Tibial nerve (tissue), 4 donors: Measurements from ENCODE around the gene WDR64. TPM values are rescaled to one million over a fixed set of nuclear protein-coding genes. Genes with fewer than 3 reads are reported as not detected.

Experiments
- DNase-seq, 2 donors: peaks; one replicate each; pipeline ENCODE4 v3.0.0-alpha.2; 2019; ENCODE audit warnings: low spot score in 2 of 2
- H3K27ac ChIP-seq, 4 donors: fragments of 200-600 bp; sonication (generic) in 3 of 4; one replicate each; pipeline ENCODE4 v1.5.1; 2017 to 2019; ENCODE audit warnings: mild to moderate bottlenecking in 1 of 4
- H3K27me3 ChIP-seq, 2 donors: fragments of 200-600 bp; sonication (generic) in 1 of 2; one replicate each; pipeline versions ENCODE4 v1.5.1 to v1.6.0; 2017 to 2019
- H3K36me3 ChIP-seq, 3 donors: fragments of 200-600 bp; sonication (generic); one replicate each; pipeline ENCODE4 v1.5.1; 2018 to 2019
- H3K4me1 ChIP-seq, 4 donors: fragments of 200-600 bp; sonication (generic) in 3 of 4; one replicate each; pipeline ENCODE4 v1.5.1; 2017 to 2019
- H3K4me3 ChIP-seq, 4 donors: fragments of 200-600 bp; sonication (generic) in 3 of 4; one replicate each; pipeline ENCODE4 v1.5.1; 2017 to 2019; ENCODE audit warnings: mild to moderate bottlenecking in 1 of 4, moderate library complexity in 1 of 4
- H3K9me3 ChIP-seq, 4 donors: fragments of 200-600 bp; sonication (generic) in 3 of 4; one replicate each; pipeline ENCODE4 v1.5.1; 2017 to 2019
- CTCF ChIP-seq, 5 experiments: fragments of 200-600 bp in 3 of 5; fragments of 450-650 bp in 2 of 5; sonication (generic) in 3 of 5; IDR thresholded peaks; one replicate each; pipeline ENCODE4 v1.5.1; 2016 to 2019; ENCODE audit warnings: antibody characterized with exemption in 5 of 5, mild to moderate bottlenecking in 3 of 5, moderate library complexity in 2 of 5
- EP300 ChIP-seq, 2 donors: sonication (generic); formaldehyde crosslinking; IDR thresholded peaks; one replicate each; pipeline ENCODE4 v1.6.1; 2017; ENCODE audit warnings: antibody characterized with exemption in 2 of 2, mild to moderate bottlenecking in 1 of 2
- POLR2A ChIP-seq, 2 donors: fragments of 450-650 bp; IDR thresholded peaks; one replicate each; pipeline ENCODE4 v1.6.1; 2017; ENCODE audit warnings: antibody characterized with exemption in 2 of 2, mild to moderate bottlenecking in 2 of 2, moderate library complexity in 2 of 2
- WGBS, 2 donors: methylation state at CpG; one replicate each; pipeline ENCODE4 v1.1.5; 2018; 5-methylcytosine and 5-hydroxymethylcytosine counted together
- total RNA-seq, 4 donors: library from RNA; depleted of rRNA; stranded (reverse); fragments of >200 nt; gene quantifications; one replicate each; pipeline ENCODE4 v1.1.0, GENCODE V29; 2016

Gene WDR64
- total RNA-seq, 4 donors from 2014 or later = 0.42 TPM; not detected in 3

DNA sequence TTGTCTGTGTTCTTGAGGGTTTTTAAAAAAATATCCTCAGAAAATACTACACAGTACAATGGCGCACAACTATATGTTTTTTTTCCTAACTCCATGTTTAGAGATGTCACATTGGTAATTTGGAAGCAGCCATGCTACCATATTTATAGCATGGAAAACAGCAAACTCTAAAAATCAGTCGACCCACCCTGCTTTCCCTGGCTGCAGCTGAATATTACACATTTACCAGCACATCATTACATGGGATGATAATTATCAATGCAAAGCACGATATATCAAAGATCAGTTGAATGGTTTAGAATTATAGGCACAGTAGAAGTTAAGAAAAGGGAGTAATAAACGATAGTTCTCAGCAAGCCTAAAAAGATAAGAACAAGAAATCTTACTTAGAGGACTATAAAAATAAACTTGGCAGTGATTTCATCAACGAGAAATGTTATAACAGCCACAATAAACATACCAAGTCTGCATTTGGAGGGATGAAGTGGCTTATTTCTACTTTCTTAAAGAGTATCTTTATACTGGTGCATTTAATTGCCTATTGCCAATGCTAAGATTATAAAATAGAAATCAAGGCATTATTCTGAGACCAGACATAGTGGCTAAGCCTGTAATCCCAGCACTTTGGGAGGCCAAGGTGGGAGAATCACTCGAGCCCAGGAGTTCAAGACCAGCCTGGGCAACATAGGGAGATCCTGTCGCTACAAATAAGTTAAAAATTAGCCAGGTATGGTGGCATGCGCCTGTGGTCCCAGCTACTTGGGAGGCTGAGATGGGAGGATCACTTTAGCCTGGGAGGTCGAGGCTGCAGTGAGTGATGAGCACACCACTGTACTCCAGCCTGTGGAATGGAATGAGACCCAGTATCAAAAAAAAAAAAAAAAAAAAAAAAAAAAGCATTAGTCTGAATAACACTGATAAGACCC lies 43.4 kb downstream of the WDR64 start:
- H3K27ac ChIP-seq = no peak overlapping the region
- no peaks in the 10 kb centered on the region for H3K36me3 ChIP-seq
- 69 to 74% methylated on average over 9 of the region's 9 CpGs for WGBS, 2 donors
- no peaks in the 10 kb centered on the region for H3K9me3 ChIP-seq
- H3K4me3 ChIP-seq = no peak overlapping the region
- no peaks in the 10 kb centered on the region for H3K4me1 ChIP-seq
- no peak for DNase-seq
- TF ChIP-seq EP300 (IDR thresholded peaks at IDR 0.05) = no peak
- no peaks in the 10 kb centered on the region for H3K27me3 ChIP-seq

DNA sequence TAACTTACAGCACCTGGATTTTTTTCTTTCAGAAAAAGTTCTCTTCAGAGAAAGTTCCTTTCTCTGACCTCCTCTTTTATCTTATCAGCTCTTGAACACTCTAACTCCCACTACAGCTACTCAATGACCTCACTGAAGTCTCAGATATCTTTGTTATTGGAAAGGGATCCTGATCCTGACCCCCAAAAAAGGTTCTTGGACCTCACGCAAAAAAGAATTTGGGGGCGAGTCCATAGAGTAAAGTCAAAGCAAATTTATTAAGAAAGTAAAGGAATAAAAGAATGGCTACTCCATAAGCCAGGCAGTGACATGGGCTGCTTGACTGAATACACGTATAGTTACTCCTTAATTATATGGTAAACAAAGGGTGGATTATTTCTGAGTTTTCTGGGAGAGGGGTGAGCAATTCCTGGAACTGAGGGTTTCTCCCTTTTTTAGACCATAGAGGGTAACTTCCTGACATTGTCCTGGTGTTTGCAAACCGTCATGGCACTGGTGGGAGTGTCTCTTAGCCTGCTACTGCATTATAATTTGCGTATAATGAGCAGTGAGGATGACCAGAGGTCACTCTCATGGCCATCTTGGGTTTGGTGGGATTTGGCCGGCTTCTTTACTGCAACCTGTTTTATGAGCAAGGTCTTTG lies 44.2 kb downstream of the WDR64 start:
- 68 to 71% methylated on average over 6 of the region's 6 CpGs for WGBS, 2 donors
- Histone ChIP-seq H3K27me3 (no peaks in the 10 kb centered on the region), H3K9me3 (no peaks in the 10 kb centered on the region), H3K36me3 (no peaks in the 10 kb centered on the region), H3K27ac (no peak overlapping the region), H3K4me3 (no peak overlapping the region), H3K4me1 (no peaks in the 10 kb centered on the region)
- no peak for TF ChIP-seq EP300 (IDR thresholded peaks at IDR 0.05)
- no peak for TF ChIP-seq POLR2A (IDR thresholded peaks at IDR 0.05)
- TF ChIP-seq CTCF (IDR thresholded peaks at IDR 0.05) = no peak
- no peak for DNase-seq

DNA sequence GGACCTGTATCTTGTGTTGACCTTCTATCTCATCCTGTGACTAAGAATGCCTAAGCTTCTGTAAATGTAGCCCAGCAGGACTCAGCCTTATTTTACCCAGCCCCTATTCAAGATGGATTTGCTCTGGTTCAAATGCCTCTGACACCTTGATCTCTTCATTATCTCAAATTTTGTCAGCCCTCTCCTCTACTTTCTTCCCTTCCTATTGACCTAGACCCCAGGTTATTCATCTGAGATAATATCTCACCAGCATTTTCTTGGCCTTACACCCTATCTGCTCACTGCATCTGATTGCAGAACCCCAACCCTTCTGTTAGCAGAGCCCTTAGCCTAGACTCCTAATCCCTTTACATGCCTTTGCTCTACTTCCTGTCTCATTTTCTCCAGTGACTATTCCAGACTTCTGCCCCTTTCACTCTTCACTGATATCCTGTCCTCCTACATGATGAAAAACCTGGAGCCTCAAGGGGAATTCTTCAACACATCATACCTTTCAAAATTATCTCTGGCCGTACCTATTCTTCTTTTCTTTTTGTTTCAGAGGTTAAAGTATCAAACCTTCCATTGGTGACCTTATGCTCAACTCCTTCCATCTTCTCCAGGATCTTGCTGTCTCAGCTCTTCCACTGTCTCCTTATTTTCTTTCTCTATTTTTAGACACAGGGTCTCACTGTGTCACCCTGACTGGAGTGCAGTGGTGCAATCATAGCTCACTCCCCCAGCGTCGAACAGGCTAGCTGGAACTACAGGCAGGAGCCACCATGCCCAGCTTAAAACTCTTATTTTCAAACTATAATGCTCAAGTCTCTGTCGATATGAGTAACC lies 44.9 kb downstream of the WDR64 start:
- no peaks in the 10 kb centered on the region for H3K27me3 ChIP-seq
- no peaks in the 10 kb centered on the region for H3K4me1 ChIP-seq
- no peak overlapping the region for H3K27ac ChIP-seq
- H3K4me3 ChIP-seq = no peak overlapping the region
- no peaks in the 10 kb centered on the region for H3K9me3 ChIP-seq
- no peak for TF ChIP-seq CTCF (IDR thresholded peaks at IDR 0.05)
- no peak for TF ChIP-seq EP300 (IDR thresholded peaks at IDR 0.05)
- TF ChIP-seq POLR2A (IDR thresholded peaks at IDR 0.05) = no peak
- WGBS, 2 donors = 63 to 66% methylated on average over 4 of the region's 4 CpGs
- H3K36me3 ChIP-seq = no peaks in the 10 kb centered on the region
- no peak for DNase-seq

GRCh38 chr1:241697640-241698018 lies 45.5 kb downstream of the WDR64 start:
- Histone ChIP-seq H3K4me3 (no peak overlapping the region), H3K4me1 (no peaks in the 10 kb centered on the region), H3K27ac (no peak overlapping the region), H3K9me3 (no peaks in the 10 kb centered on the region), H3K27me3 (no peaks in the 10 kb centered on the region), H3K36me3 (no peaks in the 10 kb centered on the region)
- no peak for TF ChIP-seq POLR2A (IDR thresholded peaks at IDR 0.05)
- no peak for TF ChIP-seq CTCF (IDR thresholded peaks at IDR 0.05)
- no peak for TF ChIP-seq EP300 (IDR thresholded peaks at IDR 0.05)
- WGBS, 2 donors = 74 to 87% methylated on average over 2 of the region's 2 CpGs
- no peak for DNase-seq

DNA sequence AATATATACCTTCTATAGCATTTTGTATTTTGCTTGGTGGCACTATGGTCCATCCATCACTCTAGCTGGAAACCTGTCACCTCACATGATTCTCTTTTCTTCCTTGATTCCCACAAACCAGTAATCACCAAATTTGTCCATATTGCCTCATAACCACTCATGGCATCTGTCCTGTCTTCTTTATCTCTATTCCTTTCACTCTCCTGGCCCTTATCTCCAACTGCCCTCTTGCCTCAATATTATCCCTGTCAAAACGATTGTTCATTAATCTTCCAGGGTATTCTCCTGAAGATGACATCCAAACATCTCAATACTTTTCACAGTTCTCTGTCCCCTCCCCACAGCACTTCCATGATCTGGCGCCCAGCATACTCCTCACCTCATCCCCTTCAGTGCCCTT lies 46.1 kb downstream of the WDR64 start:
- H3K27me3 ChIP-seq = no peaks in the 10 kb centered on the region
- TF ChIP-seq POLR2A (IDR thresholded peaks at IDR 0.05) (no peak), CTCF (IDR thresholded peaks at IDR 0.05) (no peak), EP300 (IDR thresholded peaks at IDR 0.05) (no peak)

More for the DNA sequence above, 46.1 kb downstream of the WDR64 start:
- 85 to 88% methylated on average over 2 of the region's 2 CpGs for WGBS, 2 donors
- DNase-seq = no peak
- Histone ChIP-seq H3K4me1 (no peaks in the 10 kb centered on the region), H3K9me3 (no peaks in the 10 kb centered on the region), H3K4me3 (no peak overlapping the region), H3K27ac (no peak overlapping the region), H3K36me3 (no peaks in the 10 kb centered on the region)
